MM.1S (cell line): ENCODE data around the gene RIPK1.

Experiments
- CTCF ChIP-seq: fragments of 300-600 bp; sonication (generic); IDR thresholded peaks from 2 replicates; pipeline ENCODE4 v1.5.1; 2016; ENCODE audit warnings: antibody characterized with exemption, low read length, mixed read lengths
- EZH2 ChIP-seq: fragments of 300-600 bp; sonication (generic); optimal IDR thresholded peaks from 2 replicates; pipeline ENCODE3; 2017; ENCODE audit warnings: low read depth, mild to moderate bottlenecking, antibody characterized with exemption, low read length, mixed read lengths

- peak; percentile 34 for TF ChIP-seq CTCF
- no peak for TF ChIP-seq EZH2
Measured at GRCh38 chr6:3068329-3069214, at the start of gene RIPK1.
